OCI-LY3 (cell line): ENCODE measurements around the gene ZNF365.
"Not testable (repeated sequence)": the region's sequence is repeated elsewhere in the genome, so short reads cannot be mapped to it uniquely, and the experiment has no call there.

Source experiments
- H2AFZ ChIP-seq: fragments of 200-600, 300-600 bp; shearing (Covaris generic); 2 replicates; pipeline ENCODE4 v1.6.0; 2014; ENCODE audit warnings: antibody characterized with exemption, low read depth, low read length
- H3K27ac ChIP-seq: fragments of 200-600, 300-600 bp; sonication (generic); 2 replicates; pipeline ENCODE4 v1.5.1; 2014; ENCODE audit warnings: mild to moderate bottlenecking, low read length, moderate library complexity, mixed read lengths
- H3K27me3 ChIP-seq: fragments of 200-600, 300-600 bp; sonication (generic); 2 replicates; pipeline ENCODE4 v1.6.1; 2014; ENCODE audit warnings: low read depth, low read length, mixed read lengths
- H3K36me3 ChIP-seq: fragments of 200-600, 300-600 bp; sonication (generic); replicated peaks from 2 replicates; pipeline ENCODE3; 2014; ENCODE audit warnings: low read depth, low read length, mixed read lengths
- H3K4me1 ChIP-seq: fragments of 300-600, 200-600 bp; sonication (generic); 2 replicates; pipeline ENCODE4 v1.6.1; 2014; ENCODE audit warnings: low read length, mixed read lengths
- H3K4me2 ChIP-seq: fragments of 200-600, 300-600 bp; sonication (generic); 2 replicates; pipeline ENCODE4 v1.6.1; 2014; ENCODE audit warnings: low read length, mixed read lengths
- H3K4me3 ChIP-seq: fragments of 300-600, 200-600 bp; sonication (generic); 2 replicates; pipeline ENCODE4 v1.5.1; 2014; ENCODE audit warnings: antibody characterized with exemption, mild to moderate bottlenecking, low read length, moderate library complexity
- H3K79me2 ChIP-seq: fragments of 300-600, 200-600 bp; shearing (Covaris generic); 2 replicates; pipeline ENCODE4 v1.6.1; 2014; ENCODE audit warnings: mild to moderate bottlenecking, low read length, mixed read lengths
- H3K9ac ChIP-seq: fragments of 300-600, 200-600 bp; shearing (Covaris generic); 2 replicates; pipeline ENCODE4 v1.6.0; 2014; ENCODE audit warnings: mild to moderate bottlenecking, low read length, moderate library complexity
- H3K9me3 ChIP-seq: fragments of 200-600, 300-600 bp; shearing (Covaris generic); 2 replicates; pipeline ENCODE4 v1.6.1; 2014; ENCODE audit warnings: low read length, mixed read lengths; ENCODE audit not compliant: insufficient read depth
- H4K20me1 ChIP-seq: fragments of 200-600, 300-600 bp; sonication (generic); 2 replicates; pipeline ENCODE4 v1.6.1; 2016; ENCODE audit warnings: low read length, mixed read lengths; ENCODE audit not compliant: insufficient read depth
- CTCF ChIP-seq: fragments of 200-600, 300-600 bp; sonication (generic); IDR thresholded peaks from 2 replicates; pipeline ENCODE4 v1.5.1; 2014; ENCODE audit warnings: antibody characterized with exemption, low read length, low read depth
- EZH2phosphoT487 ChIP-seq: fragments of 200-600 bp; shearing (Covaris generic); IDR thresholded peaks from 2 replicates; pipeline ENCODE4 v1.6.1; 2018; ENCODE audit warnings: antibody characterized with exemption, mixed run types, low read depth

Gene ZNF365

GRCh38 chr10:62402508-62402907 lies 28.3 kb downstream of the ZNF365 start:
- H3K4me3 ChIP-seq, result no peak overlapping the region
- no peak overlapping the region for H3K27ac ChIP-seq
- no peaks in the 10 kb centered on the region for H3K4me1 ChIP-seq
- no peaks in the 10 kb centered on the region for H3K79me2 ChIP-seq
- no peaks in the 10 kb centered on the region for H3K27me3 ChIP-seq
- H3K9ac ChIP-seq, result no peak overlapping the region
- no peaks in the 10 kb centered on the region for H4K20me1 ChIP-seq
- no peaks in the 10 kb centered on the region for H3K36me3 ChIP-seq
- TF ChIP-seq CTCF (no peak), EZH2phosphoT487 (no peak)
- no peak overlapping the region for H2AFZ ChIP-seq
- H3K9me3 ChIP-seq, result no peaks in the 10 kb centered on the region
- H3K4me2 ChIP-seq, result no peak overlapping the region

DNA sequence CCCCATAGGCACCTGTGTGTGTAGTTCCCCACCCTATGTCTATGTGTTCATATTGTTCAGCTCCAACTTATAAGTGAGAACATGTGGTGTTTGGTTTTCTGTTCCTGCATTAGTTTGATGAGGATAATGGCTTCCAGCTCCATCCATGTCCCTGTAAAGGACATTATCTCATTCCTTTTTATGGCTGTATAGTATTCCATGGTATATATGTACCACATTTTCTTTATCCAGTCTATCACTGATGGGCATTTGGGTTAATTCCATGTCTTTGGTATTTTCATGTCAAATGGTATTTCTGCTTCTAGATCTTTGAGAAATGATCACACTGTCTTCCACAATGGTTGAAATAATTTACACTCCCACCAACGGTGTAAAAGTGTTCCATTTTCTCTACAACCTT lies 36.4 kb downstream of the ZNF365 start:
- not testable (repeated sequence) for H3K27me3 ChIP-seq, H4K20me1 ChIP-seq, H3K27ac ChIP-seq, H3K4me2 ChIP-seq, H3K4me1 ChIP-seq, H3K4me3 ChIP-seq, H3K36me3 ChIP-seq, H2AFZ ChIP-seq, H3K9ac ChIP-seq, H3K9me3 ChIP-seq, H3K79me2 ChIP-seq

DNA sequence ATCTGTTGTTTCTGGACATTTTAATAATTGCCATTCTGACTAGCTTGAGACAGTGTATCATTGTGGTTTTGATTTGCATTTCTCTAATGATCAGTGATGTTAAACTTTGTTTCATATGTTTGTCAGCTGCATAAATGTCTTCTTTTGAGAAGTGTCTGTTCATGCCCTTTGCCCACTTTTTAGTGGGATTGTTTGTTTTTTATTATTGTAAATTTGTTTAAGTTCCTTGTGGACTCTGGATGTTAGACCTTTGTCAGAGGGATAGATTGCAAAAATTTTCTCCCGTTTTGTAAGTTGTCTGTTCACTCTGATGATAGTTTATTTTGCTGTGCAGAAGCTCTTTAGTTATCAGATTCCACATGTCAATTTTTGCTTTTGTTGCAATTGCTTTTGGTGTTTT lies 36.8 kb downstream of the ZNF365 start:
- not testable (repeated sequence) for H3K4me2 ChIP-seq, H4K20me1 ChIP-seq, H3K9me3 ChIP-seq, H3K79me2 ChIP-seq, H3K9ac ChIP-seq, H2AFZ ChIP-seq, H3K36me3 ChIP-seq, H3K4me1 ChIP-seq, H3K27me3 ChIP-seq, H3K4me3 ChIP-seq, H3K27ac ChIP-seq

- TF ChIP-seq CTCF, result no peak
- no peak for TF ChIP-seq EZH2phosphoT487
- H3K79me2 ChIP-seq, result no peaks in the 10 kb centered on the region
- H3K4me2 ChIP-seq, result no peak overlapping the region
- no peaks in the 10 kb centered on the region for H4K20me1 ChIP-seq
- no peak overlapping the region for H3K4me3 ChIP-seq
- H3K9ac ChIP-seq, result no peak overlapping the region
- H3K9me3 ChIP-seq, result no peaks in the 10 kb centered on the region
- no peaks in the 10 kb centered on the region for H3K4me1 ChIP-seq
- no peaks in the 10 kb centered on the region for H3K36me3 ChIP-seq
- no peak overlapping the region for H3K27ac ChIP-seq
- no peak overlapping the region for H2AFZ ChIP-seq
- H3K27me3 ChIP-seq, result no peaks in the 10 kb centered on the region
These were observed 38.9 kb downstream of the ZNF365 start for GRCh38 chr10:62413048-62413447.

DNA sequence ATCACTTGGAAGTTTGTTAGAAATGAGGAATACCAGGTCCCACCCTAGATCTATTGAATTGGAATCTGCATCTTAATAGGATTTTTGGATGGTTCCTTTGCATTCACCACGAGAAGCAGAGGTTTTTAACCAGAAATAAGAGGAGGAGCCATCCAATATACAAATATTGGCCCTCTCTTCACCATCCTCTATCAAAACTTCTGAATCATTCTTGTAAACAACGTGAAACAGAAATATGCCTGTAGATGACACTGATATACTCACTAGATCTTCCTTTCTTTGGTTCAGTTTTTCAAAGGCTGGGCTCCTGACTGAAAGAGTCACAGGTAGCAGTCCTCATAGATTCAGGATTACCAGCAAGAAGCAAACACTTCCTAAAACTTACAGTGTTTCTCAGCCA lies 39.5 kb downstream of the ZNF365 start:
- no peak overlapping the region for H3K4me3 ChIP-seq
- H3K79me2 ChIP-seq, result no peaks in the 10 kb centered on the region
- TF ChIP-seq CTCF (no peak), EZH2phosphoT487 (no peak)
- no peaks in the 10 kb centered on the region for H3K27me3 ChIP-seq
- no peak overlapping the region for H3K4me2 ChIP-seq
- no peaks in the 10 kb centered on the region for H3K36me3 ChIP-seq
- H3K4me1 ChIP-seq, result no peaks in the 10 kb centered on the region
- no peak overlapping the region for H2AFZ ChIP-seq
- H4K20me1 ChIP-seq, result no peaks in the 10 kb centered on the region
- H3K9me3 ChIP-seq, result no peaks in the 10 kb centered on the region
- H3K9ac ChIP-seq, result no peak overlapping the region
- no peak overlapping the region for H3K27ac ChIP-seq
